HG03060 (cell line): ENCODE data around the gene SLC16A2.

Experiments used
- ATAC-seq: cut with Tn5 transposase; IDR thresholded peaks from one replicate; pipeline ENCODE4 v1.9.1; 2021; ENCODE audit warnings: low read depth, moderate number of reproducible peaks; ENCODE audit not compliant: unreplicated experiment

Gene SLC16A2

DNA sequence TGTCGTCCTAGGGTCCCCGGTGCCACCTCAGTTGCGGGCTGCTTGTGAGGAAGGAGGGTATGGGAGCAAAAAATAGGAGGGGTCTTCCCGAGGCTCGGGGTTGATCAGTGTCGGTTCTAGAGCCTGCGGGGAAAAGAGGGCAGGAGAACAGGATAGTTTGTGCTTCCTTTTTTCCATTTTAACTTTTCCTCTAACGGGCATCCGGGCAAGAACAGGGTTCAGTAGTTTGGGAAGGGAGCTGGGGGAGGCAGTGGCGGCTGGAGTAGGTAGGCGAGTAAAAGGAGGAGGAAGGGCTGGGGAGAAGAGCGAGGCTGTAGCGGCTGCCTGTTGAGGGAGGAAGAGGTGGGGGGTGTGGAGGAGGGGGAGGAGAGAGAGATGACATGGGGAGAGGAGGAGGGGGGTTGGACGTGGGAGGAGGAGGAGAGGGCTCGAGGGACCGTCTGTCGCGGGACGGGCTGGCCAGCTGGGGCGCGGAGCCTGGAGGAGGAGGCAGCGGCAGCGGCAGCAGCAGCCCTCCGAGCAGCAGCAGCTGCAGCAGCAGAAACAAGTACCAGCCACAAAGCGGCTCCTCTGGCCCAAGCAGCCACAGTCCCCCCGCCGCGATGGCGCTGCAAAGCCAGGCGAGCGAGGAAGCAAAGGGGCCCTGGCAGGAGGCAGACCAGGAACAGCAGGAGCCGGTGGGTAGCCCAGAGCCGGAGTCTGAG is at the start of gene SLC16A2:
Gene SLC16A2, plus strand, starts transcription at position 458 of the 704 bp plus-strand sequence. Its CDS starts 145 bp downstream, at position 603.
- no peak for ATAC-seq

DNA sequence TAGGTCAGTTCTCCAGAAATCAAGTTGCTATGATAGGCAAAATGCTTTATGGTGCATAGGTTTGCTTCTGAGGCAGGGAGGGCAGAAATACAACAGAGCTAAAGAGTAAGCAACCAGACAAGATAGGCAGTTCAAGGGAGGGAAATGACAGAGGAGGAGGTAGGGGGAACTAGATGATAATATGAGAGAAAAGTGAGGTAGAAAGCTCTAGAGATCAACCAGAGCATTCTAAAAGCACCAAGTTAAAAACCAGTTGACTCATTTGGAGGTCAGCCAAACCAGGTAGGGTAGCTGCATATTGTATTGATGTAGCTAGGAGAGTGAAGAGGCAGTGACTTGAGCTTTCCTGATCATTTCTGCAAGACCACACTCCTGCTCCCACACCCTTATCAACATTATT is 49.0 kb upstream of the SLC16A2 start:
- no peak for ATAC-seq

- ATAC-seq, result no peak
Measured at GRCh38 chrX:74377282-74377681, 44.0 kb upstream of the SLC16A2 start.

DNA sequence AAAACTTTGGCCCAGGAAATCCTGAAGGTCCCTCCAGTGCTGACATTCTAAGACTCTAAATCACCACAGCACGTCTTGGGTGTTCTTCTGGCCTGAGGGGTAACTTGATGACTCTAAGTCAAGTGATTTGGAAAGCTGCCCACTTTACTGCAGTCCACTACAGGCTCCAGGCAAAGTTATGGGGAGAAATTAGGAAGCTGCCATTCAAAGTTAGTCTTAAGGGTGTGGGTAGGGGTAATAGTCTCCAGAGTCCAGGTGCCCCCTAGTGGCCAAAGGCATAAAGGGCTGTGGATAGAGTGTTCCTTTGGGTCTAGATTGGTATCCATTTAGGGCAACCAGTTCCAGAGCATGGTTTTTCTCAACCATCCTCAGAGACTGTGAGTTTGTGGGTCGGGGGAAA is 38.7 kb upstream of the SLC16A2 start:
- no peak for ATAC-seq

DNA sequence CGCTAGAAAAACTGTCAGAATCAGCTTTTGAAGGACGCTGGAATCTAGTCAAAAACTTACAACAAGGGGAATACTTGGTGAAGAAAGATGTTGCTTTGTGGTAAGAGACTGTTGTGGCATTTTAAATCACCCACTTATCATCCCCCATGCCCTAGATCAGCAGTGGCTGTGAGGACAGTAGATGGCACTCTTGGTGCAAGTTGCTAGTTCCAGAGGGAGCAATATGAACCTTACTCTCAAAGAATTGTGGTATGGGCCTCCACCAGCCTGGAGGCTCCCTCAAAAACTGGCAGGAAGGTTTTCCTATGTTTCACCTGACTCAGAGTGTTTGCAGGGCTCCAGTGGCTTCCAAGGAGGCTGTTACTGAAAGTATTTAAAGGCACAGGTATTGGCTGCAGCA is 37.7 kb upstream of the SLC16A2 start:
- no peak for ATAC-seq

DNA sequence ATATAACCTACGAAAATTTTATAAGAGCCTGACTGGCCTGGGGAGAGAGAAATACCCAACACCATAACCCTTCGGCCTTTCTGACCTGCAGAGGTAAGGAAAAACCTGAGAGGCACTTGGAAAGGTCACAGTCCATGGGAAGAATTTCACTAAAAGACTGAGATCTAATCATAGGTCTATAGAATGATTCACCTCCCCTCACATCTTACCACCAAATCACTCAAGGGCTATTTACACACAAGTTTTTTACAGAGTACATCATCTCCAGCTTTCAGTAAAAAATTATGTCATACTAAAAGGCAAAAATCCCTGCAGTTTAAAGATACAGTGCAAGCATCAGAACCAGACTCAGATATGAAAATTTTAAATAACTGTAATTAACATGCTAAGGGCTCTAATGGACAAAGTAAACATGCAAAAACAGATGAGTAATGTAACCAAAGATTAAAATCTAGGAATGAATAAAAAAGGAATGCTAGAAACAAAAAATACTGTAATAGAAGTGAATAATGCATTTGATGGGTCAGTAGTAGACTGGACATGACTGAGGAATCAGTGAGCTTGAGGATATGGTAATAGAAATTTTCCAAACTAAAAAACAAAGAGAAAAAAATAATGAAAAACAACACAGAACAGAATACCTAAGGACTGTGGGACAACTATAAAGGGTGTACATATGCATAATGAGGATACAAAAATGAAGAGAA is 32.1 kb upstream of the SLC16A2 start:
- ATAC-seq, result no peak

GRCh38 chrX:74395556-74395955 is 25.7 kb upstream of the SLC16A2 start:
- no peak for ATAC-seq

DNA sequence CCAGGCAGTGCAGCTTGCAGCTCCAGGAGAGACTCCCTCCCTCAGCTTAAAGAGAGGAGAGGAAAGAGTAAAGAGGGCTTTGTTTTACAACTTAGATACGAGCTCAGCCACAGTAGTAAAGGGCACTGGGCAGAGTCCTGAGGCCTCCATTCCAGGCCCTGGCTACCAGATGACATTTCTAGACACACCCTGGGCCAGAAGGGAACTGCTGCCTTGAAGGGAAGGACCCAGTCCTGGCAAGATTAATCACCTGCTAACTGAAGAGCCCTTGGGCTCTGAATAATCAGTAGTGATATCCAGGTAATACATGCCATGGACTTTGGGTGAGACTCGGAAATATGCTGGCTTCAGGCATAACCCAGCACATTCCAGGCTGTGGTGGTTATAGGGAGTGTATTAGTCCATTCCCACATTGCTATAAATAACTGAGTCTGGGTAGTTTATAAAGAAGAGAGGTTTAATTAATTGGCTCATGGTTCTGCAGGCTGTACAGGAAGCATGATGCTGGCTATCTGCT is 15.3 kb upstream of the SLC16A2 start:
- no peak for ATAC-seq

GRCh38 chrX:74408304-74408703 is 13.0 kb upstream of the SLC16A2 start:
- ATAC-seq, result no peak

- ATAC-seq, result no peak
Measured at GRCh38 chrX:74419864-74420195, 1.5 kb upstream of the SLC16A2 start.

DNA sequence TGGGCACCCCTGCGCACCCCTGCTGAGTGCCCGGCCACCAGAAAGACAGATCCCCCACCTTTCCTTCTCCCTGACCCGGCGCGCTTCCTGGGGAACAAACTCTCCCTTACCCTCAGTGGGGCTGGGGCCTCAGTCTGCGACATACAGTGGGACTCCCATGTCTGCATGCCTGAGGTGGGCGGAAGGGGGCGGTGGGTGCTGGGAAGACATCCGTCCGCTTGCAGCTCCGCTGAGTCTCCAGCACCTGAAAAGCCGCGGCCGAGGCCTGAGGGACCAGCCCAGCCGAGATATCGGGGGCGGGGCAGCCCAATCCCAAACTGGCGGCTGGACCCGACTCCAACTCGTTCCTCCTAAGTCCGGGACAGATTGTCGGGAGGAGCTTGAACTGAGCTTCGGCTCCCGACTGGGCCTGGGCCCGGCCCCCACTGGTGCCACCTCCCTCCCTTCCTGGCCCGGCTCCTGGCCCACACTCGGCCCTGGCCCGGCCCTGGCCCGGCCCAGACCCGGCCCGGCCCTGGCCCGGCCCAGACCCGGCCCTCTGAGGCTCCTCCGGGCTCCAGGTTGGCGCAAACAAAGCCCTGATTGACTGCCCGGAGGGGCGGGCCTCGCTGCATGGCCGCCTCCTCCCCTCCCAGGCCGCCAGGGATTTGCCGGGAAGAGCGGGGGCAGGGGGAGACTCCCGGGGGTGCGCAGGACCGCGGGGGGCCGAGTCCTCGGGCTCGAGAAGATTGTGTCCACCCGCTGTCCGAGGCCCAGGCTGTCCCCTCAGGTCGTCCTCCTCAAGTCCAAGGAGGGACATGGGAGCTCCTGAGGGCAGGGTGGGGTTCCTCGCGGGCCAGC is 877 bp upstream of the SLC16A2 start:
- no peak for ATAC-seq

DNA sequence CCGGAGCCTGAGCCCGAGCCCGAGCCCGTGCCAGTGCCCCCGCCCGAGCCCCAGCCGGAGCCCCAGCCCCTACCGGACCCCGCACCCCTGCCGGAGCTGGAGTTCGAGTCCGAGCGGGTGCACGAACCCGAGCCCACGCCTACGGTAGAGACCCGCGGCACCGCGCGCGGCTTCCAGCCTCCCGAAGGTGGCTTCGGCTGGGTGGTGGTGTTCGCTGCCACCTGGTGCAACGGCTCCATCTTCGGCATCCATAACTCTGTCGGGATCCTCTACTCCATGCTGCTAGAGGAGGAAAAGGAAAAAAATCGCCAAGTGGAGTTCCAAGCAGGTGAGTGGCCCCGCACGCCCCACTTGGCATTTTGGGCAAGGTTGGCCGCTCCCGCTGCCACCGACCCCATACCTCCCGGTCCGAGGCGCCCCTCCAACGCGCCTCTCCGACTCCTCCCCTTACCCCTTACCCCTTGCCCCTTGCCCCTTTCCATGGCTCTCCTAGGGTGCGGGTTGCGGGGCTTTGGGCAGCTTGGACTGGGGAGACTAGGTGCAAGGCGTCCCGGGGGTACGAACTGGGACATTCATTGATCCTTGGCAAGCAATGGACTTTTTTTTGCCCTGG is 553 bp downstream of the SLC16A2 start:
- ATAC-seq, result no peak

- ATAC-seq, result no peak
Measured at GRCh38 chrX:74422576-74423288, 1.4 kb downstream of the SLC16A2 start.

DNA sequence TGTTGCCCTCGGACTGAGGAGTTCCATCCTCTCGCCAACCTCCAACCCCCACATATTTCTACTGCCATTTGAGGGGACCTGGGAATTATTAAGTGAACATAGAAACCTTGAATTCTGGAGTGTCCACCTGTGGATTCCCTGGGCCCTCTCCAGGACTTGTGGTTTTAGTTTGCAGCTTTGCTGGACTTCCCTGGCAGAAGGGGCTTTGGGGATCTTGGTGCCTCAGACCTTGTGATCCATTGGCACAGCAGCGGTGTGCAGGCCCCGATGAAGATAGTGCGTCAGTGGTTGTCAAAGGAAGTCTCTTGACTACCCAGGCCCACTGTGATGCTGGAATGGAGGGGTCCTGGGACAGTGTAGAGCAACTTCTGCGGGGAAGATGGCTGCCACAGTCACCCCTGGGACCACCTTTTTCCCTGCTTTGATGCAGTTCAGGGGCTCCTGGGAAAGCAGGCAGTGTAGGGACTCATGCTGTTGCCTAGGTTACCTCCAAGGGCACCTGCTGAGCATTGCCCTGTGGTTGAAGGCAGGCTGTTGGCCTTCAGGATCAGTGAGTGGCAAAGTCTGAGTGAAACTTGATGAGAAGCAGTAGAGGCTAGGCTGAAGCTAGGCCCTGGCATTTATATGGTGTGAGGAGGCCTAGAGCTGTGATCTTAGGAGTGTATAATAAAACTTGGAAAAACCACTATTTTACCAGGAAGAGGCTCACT is 2.2 kb downstream of the SLC16A2 start:
- no peak for ATAC-seq

GRCh38 chrX:74426071-74426470 is 4.8 kb downstream of the SLC16A2 start:
- ATAC-seq, result no peak

GRCh38 chrX:74426615-74427014 is 5.3 kb downstream of the SLC16A2 start:
- no peak for ATAC-seq

DNA sequence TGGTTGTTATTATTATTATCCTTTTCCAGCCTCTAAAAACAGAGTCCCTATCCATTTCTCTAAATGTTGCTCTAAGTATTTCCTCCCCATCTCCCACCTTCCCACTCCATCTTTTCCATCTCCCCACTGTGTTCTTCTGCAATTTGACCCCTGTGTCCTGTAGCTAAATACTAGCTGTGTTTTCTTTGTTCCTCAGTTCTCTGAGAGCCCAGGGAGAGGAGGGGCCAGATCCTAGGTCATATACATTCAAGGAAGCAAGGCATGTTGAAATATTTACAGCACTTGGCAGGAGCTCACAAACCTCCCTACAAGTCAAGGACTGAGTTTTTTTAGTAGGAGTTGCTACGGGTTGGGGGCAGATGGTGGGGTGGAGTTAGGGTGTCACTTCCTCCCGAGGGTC is 10.5 kb downstream of the SLC16A2 start:
- no peak for ATAC-seq

DNA sequence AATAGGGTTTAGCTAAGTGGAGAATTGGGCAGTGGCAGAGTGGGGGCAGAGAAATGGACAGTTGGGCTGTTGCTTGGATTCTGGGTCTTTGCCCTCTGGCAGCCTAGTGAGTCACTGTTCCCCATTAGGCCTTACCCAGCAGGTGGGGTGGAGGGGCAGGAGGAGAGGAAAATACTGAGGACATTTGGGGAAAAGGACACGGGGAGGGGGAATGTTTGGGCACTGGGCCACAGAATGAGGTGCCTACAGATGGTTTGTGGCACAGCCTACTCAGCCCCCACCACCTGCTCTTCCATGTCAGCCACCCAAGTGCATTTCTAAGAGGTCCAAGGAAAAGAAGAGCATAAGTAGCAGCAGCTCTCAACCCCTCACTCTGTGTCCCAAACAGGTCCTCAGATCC is 13.0 kb downstream of the SLC16A2 start:
- ATAC-seq, result no peak

GRCh38 chrX:74437530-74437929 is 16.2 kb downstream of the SLC16A2 start:
- no peak for ATAC-seq

GRCh38 chrX:74438764-74439163 is 17.5 kb downstream of the SLC16A2 start:
- ATAC-seq, result no peak
